HT1080 (cell line): ENCODE measurements around the gene CD3D. TPM values are rescaled to one million over a fixed set of nuclear protein-coding genes. Genes with fewer than 3 reads are reported as not detected.

Source experiments
- DNase-seq: peaks from one replicate; pipeline ENCODE4 v3.0.0-alpha.2; 2015; ENCODE audit warnings: low read depth
- polyA plus RNA-seq, 2 experiments: library from polyadenylated mRNA; depleted of rRNA; stranded (reverse); fragments of >200 nt; gene quantifications; 2 replicates each; pipeline ENCODE4 v1.2.3, GENCODE V29; 2015
- total RNA-seq: library from RNA; depleted of rRNA; stranded (reverse); fragments of >200 nt; shearing (Covaris generic); gene quantifications from 2 replicates; pipeline ENCODE4 v1.2.3, GENCODE V29; 2014; rRNA removed

The CD3D gene
- total RNA-seq: 1.0 and 4.0 TPM in 2 replicates
- polyA plus RNA-seq (2015; cell fraction: cytosol; rRNA removed): 1.2 and 2.0 TPM in 2 replicates
- polyA plus RNA-seq (2015; cell fraction: nucleus; rRNA removed): 1.3 and 2.3 TPM in 2 replicates

DNA sequence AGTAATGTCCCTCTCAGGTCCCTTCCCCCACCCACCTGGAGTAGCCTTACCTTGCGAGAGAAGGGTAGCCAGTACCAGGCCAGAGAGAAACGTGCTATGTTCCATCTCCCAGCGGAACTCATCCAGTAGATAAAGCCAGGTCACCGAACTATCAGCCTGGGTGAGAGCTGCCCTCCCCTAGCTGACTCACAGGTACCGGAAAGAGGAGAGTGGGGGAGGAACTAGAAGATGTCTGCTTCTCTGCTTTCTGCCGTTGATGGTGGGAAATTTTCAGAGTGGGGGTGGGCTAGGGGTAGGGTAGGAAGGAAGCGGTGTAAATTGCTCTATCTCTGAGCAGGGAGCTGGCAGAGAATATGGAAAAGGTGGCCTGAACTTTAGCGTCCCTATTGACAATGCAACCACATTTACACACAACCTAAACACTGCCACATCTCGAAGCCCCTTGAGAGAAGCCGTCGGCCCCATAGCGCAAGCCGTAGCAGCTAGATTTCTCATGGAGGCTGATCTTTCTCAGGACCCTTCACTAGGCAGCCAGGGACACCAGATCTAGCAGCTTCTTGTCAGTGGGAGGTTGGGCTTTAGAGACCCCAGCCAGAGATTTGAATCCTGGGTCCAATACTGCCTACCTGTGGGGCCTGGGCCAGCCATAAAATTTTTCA is at the start of gene CD3D:
TSS of gene CD3D (minus strand) at position 203 of the 659 bp plus-strand sequence. CDS start at position 105, 98 bp downstream.
- DNase-seq: peak; percentile 28

DNA sequence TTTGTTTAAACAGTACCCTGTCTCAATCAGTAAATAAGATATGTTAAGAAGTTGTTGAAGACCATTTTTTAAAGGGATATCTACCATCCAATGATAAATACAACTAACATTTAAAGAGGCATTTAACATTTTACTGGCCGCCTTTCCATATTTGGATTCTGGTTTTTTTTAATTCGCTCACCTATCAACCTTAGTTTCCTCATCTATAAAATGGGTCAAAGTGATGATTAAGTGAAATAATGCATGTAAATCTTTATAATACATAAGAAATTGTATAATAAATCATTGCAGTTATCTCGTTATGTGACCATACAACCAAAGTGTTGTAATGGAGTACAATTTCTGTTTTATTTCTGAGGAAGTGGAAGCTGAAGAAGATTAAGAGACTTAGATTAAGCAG is 41.2 kb upstream of the CD3D start:
- DNase-seq: no peak

DNA sequence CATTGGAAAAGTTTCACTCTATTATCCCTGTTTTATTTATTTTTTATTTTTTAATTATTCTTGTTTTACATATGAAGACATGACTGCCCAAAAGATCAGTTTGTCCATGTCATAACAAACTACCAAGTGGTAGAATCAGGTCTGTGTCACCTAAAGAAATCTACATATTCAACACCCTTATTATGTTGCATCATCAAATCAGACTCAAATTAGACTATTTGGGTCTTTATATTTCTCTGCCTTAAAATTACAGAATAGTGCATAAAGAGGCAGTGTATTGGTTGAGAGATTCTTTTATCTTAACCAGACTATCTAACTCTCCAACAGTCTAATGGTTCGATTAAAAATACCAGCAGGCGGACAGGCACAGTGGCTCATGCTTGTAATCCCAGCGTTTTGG is 40.4 kb upstream of the CD3D start:
- no peak for DNase-seq

DNA sequence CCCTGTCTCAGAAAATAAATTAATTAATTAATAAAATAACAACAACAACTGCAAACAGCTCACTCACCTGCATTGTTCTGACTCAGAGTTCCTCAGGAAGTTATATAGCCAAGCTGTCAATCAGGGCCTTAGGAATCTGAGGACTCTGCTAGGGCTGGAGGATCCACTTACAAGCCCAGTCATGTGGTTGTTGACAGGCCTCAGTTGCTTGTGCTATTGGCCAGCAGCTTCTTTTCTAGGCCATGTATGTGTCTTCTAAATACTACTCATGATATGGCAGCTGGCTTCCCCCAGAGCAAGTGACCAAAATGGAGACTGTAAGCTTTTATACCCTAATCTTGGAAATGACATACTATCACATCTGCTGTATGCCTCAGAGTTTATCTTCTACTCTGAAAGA is 38.1 kb upstream of the CD3D start:
- DNase-seq: no peak

DNA sequence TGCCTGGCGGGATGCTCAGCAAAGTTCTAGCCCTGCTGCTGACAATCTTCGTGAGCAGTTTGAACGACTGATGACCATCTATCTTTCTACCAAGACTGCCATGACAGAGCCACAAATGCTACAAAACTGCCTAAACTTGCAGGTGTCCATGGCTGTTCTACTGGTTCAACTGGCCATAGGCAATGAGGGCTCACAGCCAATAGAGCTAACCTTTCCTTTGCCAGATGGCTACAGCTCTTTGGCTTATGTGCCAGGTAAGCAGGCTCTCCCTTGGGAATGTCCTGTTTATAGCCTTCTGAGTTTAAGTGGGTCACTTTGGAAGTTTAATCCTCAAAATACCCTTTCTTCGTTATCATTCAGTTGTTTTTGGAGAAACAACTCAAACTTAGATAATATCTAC is 37.0 kb upstream of the CD3D start:
- DNase-seq: no peak

DNA sequence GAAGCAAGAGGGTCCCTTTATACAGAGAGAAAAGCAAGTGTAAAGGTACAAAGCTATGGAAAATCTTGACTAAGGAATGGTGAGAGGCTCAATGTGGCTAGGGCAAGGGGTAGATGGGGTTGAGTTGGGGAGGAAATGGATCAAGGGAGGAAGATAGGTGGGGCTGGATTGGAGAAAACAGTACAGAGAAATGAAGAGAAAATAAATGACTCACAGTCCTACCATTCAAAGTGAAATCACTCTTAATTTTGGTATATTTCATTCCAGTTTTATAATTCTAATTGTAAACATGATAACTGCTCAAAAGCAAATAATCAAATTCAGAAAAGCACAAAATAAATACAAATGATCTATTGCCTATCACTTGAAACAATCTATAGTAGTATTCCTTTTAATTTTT is 33.5 kb upstream of the CD3D start:
- DNase-seq: no peak

DNA sequence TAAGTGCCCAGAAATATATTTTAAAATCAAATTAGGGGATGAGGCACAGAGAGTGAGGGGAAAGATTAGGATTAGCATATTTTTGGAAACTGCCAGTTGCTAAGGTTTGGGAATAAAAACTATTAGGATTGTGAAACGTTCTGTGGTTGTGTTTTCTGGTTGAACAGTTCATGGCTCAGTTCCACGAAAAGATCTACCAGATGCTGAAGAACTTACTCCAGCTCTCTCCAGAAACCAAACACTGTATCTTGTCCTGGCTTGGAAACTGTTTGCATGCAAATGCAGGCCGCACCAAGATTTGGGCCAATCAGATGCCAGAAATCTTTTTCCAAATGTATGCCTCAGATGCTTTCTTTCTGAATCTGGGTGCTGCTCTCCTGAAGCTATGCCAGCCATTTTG is 32.2 kb upstream of the CD3D start:
- DNase-seq: no peak

DNA sequence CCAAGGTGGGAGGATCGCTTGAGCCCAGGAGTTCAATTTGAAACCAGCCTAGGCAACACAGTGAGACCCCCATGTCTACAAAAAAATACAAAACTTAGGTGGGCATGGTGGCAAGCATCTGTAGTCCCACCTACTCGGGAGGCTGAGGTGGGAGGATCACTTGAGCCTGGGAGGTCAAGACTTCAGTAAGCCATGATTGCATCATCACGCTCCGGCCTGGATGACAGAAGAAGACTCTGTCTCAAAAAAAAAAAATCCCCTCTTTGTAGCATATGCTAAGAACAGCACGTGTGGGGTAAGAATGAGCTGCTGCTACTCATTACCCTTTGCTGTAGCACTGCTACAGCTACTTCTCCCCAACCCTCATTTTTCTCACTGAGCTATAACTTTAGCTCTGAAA is 31.4 kb upstream of the CD3D start:
- no peak for DNase-seq

DNA sequence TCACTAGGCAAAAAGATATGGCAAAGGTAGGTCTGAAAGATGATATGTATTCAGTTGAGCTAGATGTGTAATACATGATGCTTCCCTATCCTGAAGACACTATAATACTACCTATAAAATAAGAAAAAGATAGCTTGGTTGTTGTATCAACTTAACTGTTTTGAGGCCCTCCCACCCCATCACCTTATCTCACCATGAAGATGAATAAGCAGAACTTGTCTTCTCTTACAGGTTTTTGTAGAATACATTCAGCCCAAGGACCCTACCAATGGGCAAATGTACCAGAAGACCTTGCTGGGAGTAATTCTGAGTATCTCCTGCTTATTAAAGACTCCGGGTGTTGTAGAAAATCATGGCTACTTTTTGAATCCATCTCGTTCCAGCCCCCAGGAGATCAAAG is 30.8 kb upstream of the CD3D start:
- no peak for DNase-seq

DNA sequence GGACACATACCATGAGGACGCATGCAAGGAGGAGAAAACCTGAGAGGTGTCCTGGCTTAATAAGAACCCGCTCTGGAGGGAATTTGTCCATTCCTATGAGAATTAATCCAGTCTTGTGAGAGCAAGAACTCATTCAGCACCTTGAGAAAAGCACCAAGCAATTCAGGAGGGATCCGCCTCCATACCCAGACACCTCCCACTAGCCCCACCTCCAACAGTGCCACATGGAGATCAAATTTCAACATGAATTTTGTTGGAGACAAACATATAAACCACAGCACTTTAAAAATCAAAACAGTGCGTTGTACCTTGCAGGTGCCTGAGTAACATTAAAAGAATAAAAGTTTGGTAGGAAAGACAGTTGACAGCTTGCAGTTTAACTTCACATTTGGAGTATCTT is 28.3 kb upstream of the CD3D start:
- DNase-seq: no peak

DNA sequence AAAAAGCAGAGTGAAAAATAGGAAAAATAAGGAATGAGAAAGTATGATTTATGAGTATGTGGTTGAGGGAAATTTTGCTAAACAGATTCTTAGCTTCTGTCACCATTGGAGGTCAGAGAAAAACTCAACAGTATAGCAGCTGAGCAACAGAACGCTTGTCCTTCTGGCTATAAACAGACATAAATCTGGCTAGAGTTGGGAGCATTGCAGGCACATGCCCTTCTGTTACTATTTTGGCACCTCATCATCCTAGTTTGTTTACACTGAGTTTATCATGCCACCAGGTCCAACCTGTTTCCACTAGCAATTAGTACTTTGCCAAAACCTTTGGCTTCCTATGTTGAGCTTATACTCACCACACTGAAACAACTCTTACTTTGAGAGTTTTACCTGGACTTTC is 23.8 kb upstream of the CD3D start:
- DNase-seq: no peak

DNA sequence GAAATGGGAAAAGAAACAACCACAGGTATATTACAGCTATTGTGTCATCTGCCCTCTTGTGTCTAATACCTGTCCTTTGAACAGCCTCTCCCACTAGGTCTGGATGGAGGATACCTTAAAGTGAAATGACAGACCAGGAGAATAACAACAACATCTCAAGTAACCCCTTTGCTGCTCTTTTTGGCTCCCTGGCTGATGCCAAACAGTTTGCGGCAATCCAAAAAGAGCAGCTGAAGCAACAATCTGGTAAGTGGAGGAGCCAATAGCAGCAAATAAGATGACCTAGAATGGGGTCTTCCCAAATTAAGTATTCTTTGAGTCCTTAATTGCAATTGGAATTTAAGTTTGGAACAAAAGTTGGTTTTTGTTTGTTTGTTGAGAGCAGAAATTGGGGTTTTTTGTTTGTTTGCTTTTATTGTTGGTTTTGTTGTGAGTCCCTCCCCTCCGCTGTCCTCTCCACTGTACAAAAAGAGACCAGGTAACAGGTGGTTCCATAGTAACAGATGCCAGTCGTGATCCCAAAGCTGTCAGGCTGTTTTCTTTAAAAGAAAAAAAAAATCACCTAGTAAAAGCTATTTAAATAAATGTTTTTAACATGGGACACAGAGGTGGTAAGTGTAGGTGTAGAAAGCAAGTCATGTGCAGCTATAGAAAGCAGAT is 22.6 kb upstream of the CD3D start:
- DNase-seq: no peak

DNA sequence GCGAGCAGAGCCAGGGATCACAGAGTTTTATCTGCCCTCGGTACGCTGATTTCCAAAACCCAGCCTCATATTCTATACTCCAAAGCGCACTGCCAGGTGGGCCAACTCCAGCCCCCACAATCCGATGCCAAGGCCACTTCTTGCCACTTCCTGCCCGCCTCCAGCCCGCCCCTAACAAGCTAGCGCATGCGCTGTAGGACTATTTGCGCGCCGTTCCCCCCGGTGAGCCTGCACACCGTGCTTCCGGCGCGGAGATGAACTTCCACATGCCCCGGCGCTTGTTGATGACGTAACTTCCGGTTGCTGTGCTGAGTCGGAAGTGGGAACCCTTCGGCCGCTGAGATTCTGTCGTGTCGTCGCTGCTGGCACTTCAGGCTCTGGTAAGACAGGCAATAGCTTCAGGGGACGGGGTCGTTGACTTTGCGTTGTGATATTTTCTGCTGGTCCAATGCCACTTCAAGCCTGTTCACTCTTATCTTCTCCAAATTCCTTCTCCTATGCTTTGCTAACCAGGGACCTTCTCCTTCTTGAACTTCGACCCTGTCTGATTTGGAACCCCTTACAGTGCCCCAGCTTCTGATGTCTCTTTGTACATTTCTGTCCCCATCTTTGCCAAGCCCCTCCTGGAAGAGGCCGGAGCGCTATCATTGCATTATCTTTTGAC is 16.9 kb upstream of the CD3D start, which contains the start of gene UBE4A:
TSS of gene UBE4A (plus strand) at position 306 of the 664 bp plus-strand sequence. CDS start 5,481 bp downstream, outside the sequence.
- peak; percentile 88 for DNase-seq

DNA sequence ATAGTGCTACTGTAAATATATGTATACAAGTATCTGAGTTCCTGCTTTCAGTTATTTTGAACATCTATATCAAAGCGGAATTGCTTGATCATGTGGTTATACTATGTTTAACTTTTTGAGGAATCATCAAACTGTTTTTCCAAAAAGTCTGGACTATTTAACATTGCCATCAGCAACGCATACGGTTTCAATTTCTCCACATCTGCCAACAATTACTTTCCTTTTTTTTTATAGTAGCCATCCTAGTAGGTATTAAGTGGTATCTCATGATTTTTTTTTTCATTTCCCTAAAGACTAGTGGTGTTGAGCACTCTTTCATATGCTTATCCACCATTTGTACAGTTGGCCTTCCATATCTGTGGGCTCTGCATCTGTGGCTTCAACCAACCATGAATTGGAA is 15.6 kb upstream of the CD3D start:
- no peak for DNase-seq

DNA sequence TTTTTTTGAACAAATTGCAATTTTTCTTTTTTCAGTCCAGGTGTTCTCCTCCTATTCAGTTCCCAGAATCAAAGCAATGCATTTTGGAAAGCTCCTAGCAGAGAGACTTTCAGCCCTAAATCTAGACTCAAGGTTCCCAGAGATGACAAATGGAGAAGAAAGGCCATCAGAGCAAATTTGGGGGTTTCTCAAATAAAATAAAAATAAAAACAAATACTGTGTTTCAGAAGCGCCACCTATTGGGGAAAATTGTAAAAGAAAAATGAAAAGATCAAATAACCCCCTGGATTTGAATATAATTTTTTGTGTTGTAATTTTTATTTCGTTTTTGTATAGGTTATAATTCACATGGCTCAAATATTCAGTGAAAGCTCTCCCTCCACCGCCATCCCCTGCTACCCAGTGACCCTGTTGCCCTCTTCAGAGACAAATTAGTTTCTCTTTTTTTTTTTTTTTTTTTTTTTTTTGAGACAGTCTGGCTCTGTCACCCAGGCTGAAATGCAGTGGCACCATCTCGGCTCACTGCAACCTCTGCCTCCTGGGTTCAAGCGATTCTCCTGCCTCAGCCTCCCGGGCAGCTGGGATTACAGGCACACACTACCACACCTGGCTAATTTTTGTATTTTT is 10.7 kb upstream of the CD3D start:
- DNase-seq: peak; percentile 15

DNA sequence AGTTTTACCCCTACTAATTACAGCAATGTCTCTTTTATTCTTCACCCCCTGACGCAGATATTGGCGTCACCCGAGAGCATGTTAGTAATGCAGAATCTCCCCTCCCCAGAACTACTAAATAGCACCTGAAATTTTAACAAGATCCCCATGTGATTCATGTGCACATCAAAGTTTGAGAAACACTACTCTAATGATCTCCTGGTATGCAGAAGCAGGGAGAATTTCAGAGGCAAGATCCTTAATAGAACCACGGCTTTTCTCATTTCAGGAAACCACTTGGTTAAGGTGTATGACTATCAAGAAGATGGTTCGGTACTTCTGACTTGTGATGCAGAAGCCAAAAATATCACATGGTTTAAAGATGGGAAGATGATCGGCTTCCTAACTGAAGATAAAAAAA is 7.0 kb upstream of the CD3D start:
- DNase-seq: no peak

DNA sequence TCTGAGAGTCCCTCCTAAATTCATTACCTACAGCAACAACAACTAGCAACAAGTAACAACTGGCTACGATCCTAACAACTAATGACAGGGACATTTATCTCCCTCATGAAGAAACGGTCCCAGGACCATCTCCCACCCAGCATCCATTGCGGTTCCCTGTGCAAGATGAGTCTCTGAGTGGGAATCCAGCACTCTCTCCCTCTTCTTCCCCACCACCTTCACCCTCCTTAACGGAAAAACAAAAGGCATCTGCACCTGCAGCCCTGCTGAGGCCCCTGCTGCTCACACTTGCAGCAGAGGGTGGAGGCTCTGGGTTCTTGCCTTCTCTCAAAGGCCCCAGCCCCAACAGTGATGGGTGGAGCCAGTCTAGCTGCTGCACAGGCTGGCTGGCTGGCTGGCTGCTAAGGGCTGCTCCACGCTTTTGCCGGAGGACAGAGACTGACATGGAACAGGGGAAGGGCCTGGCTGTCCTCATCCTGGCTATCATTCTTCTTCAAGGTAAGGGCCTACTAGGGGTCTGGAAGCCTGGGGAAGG is 1.5 kb upstream of the CD3D start, which contains the start of gene CD3G:
TSS of gene CD3G (plus strand) at position 364 of the 535 bp plus-strand sequence. CDS start at position 444, 80 bp downstream.
- no peak for DNase-seq

DNA sequence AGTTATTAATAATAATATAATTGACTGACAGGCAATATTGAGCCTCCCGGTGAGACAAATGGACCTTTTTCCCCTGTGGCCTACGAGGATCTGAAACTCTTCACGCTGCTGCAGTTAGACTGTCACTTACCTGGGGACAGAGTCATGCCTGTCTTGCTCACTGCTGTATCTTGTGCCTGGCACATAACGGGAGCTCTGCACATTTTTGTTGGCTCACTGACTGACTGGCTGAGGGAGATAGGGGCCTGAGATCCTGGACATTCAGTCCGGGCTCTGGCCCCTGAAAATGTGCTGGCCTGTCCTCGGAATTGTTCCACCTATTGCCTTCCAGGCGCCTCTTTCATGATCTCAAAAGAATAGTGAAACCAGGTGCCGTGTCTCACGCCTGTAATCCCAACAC is 743 bp upstream of the CD3D start:
- no peak for DNase-seq

DNA sequence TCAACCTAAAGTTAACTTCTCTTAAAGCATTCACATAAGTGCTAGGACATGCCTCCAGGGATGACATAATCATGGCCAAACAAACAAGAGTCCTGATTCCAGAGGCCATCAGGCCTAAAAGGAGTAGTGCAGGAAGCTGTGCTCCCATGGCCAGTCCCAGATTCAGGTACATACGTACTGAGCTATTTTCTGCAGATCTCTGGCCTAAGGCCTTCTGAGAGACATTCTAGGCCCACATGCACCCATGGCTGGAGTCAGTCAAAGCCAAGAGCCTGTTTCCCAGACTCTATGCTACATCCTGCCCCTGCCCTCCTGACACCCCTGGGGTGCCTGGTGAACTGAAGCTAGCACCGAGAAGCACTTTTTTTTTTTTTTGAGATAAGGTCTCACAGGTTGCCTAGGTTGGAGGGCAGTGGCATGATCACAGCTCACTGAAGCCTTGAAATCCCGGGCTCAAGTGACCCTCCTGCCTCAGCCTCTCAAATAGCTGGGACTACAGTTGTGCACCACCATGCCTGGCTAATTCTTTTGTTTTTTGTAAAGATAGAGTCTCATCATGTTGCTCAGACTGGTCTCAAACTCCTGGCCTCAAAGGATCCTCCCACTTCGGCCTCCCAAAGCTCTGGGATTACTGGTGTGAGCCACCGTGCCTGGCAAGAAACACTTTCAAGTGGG is 553 bp downstream of the CD3D start:
- no peak for DNase-seq

DNA sequence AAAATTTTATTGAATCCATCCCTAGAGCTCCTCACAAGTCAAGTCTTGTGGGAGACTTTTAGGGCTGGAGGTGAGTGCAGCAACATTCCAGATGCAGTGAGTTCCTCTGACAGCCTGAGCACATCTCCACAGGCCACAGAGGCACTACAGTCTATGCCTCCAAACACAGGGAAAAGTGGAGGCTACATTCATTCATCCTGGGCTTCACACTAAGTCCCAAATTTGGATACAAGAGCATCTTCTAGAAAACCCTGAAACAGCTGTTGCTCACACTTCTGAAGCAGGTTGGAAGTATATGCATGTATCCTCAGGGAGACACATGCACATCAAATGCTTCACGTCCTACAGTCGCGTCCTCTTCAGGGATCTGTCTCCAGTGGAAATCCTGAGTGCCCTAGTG is 1.2 kb downstream of the CD3D start:
- no peak for DNase-seq

DNA sequence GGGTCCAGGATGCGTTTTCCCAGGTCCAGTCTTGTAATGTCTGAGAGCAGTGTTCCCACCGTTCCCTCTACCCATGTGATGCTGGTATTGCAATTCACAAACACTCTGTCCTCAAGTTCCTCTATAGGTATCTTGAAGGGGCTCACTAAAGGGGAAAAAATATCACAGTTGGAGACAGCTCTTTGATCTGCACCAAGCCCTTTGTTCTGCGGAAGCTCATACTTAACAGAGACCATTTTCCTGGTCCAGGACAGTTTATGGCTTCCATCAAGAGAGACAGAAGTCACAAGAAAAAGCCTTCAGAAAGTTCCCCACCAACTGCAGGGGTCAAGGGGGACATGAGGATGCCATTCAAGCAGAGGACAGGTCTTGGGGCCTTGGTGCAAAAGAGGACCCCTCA is 2.1 kb downstream of the CD3D start:
- DNase-seq: no peak
